H1 (cell line): Measurements from ENCODE around the gene MAPRE2. TPM values are rescaled to one million over a fixed set of nuclear protein-coding genes. Genes with fewer than 3 reads are reported as not detected.

Source experiments
- polyA plus RNA-seq, 7 experiments: library from polyadenylated mRNA; depleted of rRNA in 3 of 7; stranded (reverse) in 5 of 7; unstranded in 2 of 7; fragments of >200 nt in 5 of 7; fragments of 200-250 nt in 2 of 7; gene quantifications; 1 replicate in 5 of 7; 2 replicates in 1 of 7; 4 replicates in 1 of 7; pipeline versions ENCODE4 v1.2.1 to v1.2.3, GENCODE V29; 2011 to 2013; ENCODE audit warnings: missing spikeins in 2 of 7, mixed read lengths in 2 of 7
- total RNA-seq: library from RNA; stranded (reverse); fragmentation: NEBNext Ultra II Directional; extraction: Animal tissue kit (Norgen Biotek cat#: 25700); gene quantifications from 2 replicates; pipeline ENCODE4 v1.2.1, GENCODE V29; 2021
- TF ChIP-seq, protein P1 (sequence below): fragments of 300-600 bp; sonication (generic); IDR thresholded peaks from 2 replicates; pipeline ENCODE4 v1.7.1; 2012; ENCODE audit warnings: low read length, moderate library complexity, mild to moderate bottlenecking, inconsistent platforms; ENCODE audit not compliant: insufficient replicate concordance

MAPRE2 gene
- total and polyA plus RNA-seq, 2 of the 8 experiments (the other 6 are each of a cell fraction or from before 2014, with no cell fraction given), result 32.6 to 33.1 TPM

DNA sequence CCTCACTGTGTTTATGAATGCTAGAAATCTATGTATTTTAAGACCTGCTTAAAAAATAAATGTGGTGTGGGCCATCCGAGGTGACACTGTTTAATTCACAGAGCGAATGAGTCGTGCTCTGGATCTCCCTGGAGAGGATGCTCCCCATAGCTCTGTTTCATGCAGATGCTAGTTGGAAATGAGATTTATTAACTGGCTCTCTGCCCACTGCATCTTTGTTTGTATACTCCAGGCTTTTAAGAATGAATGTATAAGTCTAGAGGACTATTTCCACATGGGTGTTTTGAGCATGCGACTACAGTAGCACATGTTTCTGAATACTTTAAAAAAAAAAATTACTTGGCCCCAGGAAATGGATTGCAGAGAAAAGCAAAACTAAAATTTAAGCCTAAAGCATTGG is 3.9 kb downstream of the MAPRE2 start (continued):
- TF ChIP-seq, protein P1, sequence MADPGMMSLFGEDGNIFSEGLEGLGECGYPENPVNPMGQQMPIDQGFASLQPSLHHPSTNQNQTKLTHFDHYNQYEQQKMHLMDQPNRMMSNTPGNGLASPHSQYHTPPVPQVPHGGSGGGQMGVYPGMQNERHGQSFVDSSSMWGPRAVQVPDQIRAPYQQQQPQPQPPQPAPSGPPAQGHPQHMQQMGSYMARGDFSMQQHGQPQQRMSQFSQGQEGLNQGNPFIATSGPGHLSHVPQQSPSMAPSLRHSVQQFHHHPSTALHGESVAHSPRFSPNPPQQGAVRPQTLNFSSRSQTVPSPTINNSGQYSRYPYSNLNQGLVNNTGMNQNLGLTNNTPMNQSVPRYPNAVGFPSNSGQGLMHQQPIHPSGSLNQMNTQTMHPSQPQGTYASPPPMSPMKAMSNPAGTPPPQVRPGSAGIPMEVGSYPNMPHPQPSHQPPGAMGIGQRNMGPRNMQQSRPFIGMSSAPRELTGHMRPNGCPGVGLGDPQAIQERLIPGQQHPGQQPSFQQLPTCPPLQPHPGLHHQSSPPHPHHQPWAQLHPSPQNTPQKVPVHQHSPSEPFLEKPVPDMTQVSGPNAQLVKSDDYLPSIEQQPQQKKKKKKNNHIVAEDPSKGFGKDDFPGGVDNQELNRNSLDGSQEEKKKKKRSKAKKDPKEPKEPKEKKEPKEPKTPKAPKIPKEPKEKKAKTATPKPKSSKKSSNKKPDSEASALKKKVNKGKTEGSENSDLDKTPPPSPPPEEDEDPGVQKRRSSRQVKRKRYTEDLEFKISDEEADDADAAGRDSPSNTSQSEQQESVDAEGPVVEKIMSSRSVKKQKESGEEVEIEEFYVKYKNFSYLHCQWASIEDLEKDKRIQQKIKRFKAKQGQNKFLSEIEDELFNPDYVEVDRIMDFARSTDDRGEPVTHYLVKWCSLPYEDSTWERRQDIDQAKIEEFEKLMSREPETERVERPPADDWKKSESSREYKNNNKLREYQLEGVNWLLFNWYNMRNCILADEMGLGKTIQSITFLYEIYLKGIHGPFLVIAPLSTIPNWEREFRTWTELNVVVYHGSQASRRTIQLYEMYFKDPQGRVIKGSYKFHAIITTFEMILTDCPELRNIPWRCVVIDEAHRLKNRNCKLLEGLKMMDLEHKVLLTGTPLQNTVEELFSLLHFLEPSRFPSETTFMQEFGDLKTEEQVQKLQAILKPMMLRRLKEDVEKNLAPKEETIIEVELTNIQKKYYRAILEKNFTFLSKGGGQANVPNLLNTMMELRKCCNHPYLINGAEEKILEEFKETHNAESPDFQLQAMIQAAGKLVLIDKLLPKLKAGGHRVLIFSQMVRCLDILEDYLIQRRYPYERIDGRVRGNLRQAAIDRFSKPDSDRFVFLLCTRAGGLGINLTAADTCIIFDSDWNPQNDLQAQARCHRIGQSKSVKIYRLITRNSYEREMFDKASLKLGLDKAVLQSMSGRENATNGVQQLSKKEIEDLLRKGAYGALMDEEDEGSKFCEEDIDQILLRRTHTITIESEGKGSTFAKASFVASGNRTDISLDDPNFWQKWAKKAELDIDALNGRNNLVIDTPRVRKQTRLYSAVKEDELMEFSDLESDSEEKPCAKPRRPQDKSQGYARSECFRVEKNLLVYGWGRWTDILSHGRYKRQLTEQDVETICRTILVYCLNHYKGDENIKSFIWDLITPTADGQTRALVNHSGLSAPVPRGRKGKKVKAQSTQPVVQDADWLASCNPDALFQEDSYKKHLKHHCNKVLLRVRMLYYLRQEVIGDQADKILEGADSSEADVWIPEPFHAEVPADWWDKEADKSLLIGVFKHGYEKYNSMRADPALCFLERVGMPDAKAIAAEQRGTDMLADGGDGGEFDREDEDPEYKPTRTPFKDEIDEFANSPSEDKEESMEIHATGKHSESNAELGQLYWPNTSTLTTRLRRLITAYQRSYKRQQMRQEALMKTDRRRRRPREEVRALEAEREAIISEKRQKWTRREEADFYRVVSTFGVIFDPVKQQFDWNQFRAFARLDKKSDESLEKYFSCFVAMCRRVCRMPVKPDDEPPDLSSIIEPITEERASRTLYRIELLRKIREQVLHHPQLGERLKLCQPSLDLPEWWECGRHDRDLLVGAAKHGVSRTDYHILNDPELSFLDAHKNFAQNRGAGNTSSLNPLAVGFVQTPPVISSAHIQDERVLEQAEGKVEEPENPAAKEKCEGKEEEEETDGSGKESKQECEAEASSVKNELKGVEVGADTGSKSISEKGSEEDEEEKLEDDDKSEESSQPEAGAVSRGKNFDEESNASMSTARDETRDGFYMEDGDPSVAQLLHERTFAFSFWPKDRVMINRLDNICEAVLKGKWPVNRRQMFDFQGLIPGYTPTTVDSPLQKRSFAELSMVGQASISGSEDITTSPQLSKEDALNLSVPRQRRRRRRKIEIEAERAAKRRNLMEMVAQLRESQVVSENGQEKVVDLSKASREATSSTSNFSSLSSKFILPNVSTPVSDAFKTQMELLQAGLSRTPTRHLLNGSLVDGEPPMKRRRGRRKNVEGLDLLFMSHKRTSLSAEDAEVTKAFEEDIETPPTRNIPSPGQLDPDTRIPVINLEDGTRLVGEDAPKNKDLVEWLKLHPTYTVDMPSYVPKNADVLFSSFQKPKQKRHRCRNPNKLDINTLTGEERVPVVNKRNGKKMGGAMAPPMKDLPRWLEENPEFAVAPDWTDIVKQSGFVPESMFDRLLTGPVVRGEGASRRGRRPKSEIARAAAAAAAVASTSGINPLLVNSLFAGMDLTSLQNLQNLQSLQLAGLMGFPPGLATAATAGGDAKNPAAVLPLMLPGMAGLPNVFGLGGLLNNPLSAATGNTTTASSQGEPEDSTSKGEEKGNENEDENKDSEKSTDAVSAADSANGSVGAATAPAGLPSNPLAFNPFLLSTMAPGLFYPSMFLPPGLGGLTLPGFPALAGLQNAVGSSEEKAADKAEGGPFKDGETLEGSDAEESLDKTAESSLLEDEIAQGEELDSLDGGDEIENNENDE, result no peak
- TF ChIP-seq, all 59 proteins: peak for 0
